Activated CD8-positive, alpha-beta memory T cell treated with anti-CD3 and anti-CD28 coated beads for 1 hour (primary cell): Measurements from ENCODE around the gene LAG3.

ENCODE experiments used
- DNase-seq, 2 donors: peaks; one replicate each; pipeline ENCODE4 v3.0.0-alpha.2; 2020; ENCODE audit warnings: low read depth in 1 of 2; ENCODE audit errors: extremely low read depth in 1 of 2

LAG3 gene

GRCh38 chr12:6752921-6753771 is 19.2 kb upstream of the LAG3 start, which contains the start of gene MLF2:
MLF2 (minus strand) TSS chr12:6753141; CDS start chr12:6752334, 807 bp downstream.
- DNase-seq = peak; percentile 94 to 95

GRCh38 chr12:6753772-6754356 is 18.5 kb upstream of the LAG3 start:
- DNase-seq = no peak

GRCh38 chr12:6754411-6754810 is 17.9 kb upstream of the LAG3 start:
- DNase-seq = no peak

GRCh38 chr12:6757028-6757690 is 15.2 kb upstream of the LAG3 start:
- no peak for DNase-seq

- no peak for DNase-seq
These were observed 13.7 kb upstream of the LAG3 start for GRCh38 chr12:6758506-6759095.

GRCh38 chr12:6759741-6760140 is 12.6 kb upstream of the LAG3 start:
- DNase-seq = no peak

- no peak for DNase-seq
These were observed 8.9 kb upstream of the LAG3 start for GRCh38 chr12:6763380-6763779.

- DNase-seq = no peak
These were observed 8.1 kb upstream of the LAG3 start for GRCh38 chr12:6764011-6764828.

GRCh38 chr12:6765048-6765633 is 7.2 kb upstream of the LAG3 start:
- no peak for DNase-seq

GRCh38 chr12:6765634-6766581 is 6.4 kb upstream of the LAG3 start, which contains the start of gene PTMS:
PTMS (plus strand) TSS chr12:6766363; CDS start chr12:6766706, 343 bp downstream.
- DNase-seq = no peak

- no peak for DNase-seq
These were observed 5.5 kb upstream of the LAG3 start for GRCh38 chr12:6766651-6767349.

GRCh38 chr12:6767353-6768319 is 4.7 kb upstream of the LAG3 start:
- no peak for DNase-seq

- no peak for DNase-seq
These were observed 3.8 kb upstream of the LAG3 start for GRCh38 chr12:6768437-6768914.

- no peak for DNase-seq
These were observed 3.3 kb upstream of the LAG3 start for GRCh38 chr12:6768990-6769389.

GRCh38 chr12:6769666-6770065 is 2.7 kb upstream of the LAG3 start:
- DNase-seq = no peak

- DNase-seq = no peak
These were observed 2.2 kb upstream of the LAG3 start for GRCh38 chr12:6770094-6770493.

- no peak for DNase-seq
These were observed 1.7 kb upstream of the LAG3 start for GRCh38 chr12:6770600-6770999.
